KMS-11 (cell line): ENCODE data around the gene HRCT1.

Experiments used
- H2AFZ ChIP-seq: fragments of 200-600 bp; sonication (generic); 2 replicates; pipeline ENCODE4 v1.6.1; 2016; ENCODE audit warnings: antibody characterized with exemption, mixed run types, low read depth
- H3K27ac ChIP-seq: fragments of 200-600 bp; sonication (generic); 2 replicates; pipeline ENCODE4 v1.6.1; 2016; ENCODE audit warnings: mild to moderate bottlenecking, mixed run types
- H3K27me3 ChIP-seq: fragments of 200-600 bp; sonication (generic); 2 replicates; pipeline ENCODE4 v1.6.1; 2017; ENCODE audit warnings: mild to moderate bottlenecking, low read depth, mixed run types, moderate library complexity; ENCODE audit not compliant: insufficient read depth
- H3K36me3 ChIP-seq: fragments of 200-600 bp; sonication (generic); 2 replicates; pipeline ENCODE4 v1.6.1; 2017; ENCODE audit warnings: mild to moderate bottlenecking, mixed run types; ENCODE audit not compliant: insufficient read depth
- H3K4me1 ChIP-seq: fragments of 200-600 bp; sonication (generic); 2 replicates; pipeline ENCODE4 v1.6.1; 2016; ENCODE audit warnings: mild to moderate bottlenecking, low read depth, mixed run types; ENCODE audit not compliant: poor library complexity, severe bottlenecking
- H3K4me2 ChIP-seq: fragments of 200-600 bp; sonication (generic); 2 replicates; pipeline ENCODE4 v1.7.0; 2016; ENCODE audit warnings: mild to moderate bottlenecking, mixed run types
- H3K4me3 ChIP-seq: fragments of 200-600 bp; sonication (generic); IDR thresholded peaks from 2 replicates; pipeline ENCODE4 v1.6.1; 2017; ENCODE audit warnings: low read depth, low read length, mixed read lengths; ENCODE audit not compliant: insufficient read depth
- H3K79me2 ChIP-seq: fragments of 200-600 bp; sonication (generic); 2 replicates; pipeline ENCODE4 v1.6.1; 2016; ENCODE audit warnings: low read depth, mixed run types; ENCODE audit not compliant: insufficient read depth
- H3K9ac ChIP-seq: fragments of 200-600 bp; sonication (generic); 2 replicates; pipeline ENCODE4 v1.6.1; 2016; ENCODE audit warnings: mild to moderate bottlenecking, mixed run types
- H4K20me1 ChIP-seq: fragments of 200-600 bp; sonication (generic); 2 replicates; pipeline ENCODE4 v1.6.1; 2016; ENCODE audit warnings: mild to moderate bottlenecking, mixed run types; ENCODE audit not compliant: insufficient read depth
- CTCF ChIP-seq: fragments of 200-600 bp; sonication (generic); conservative IDR thresholded peaks from 2 replicates; pipeline ENCODE4 v1.6.1; 2017; ENCODE audit warnings: low read depth, mild to moderate bottlenecking, antibody characterized with exemption, low read length, moderate library complexity, mixed read lengths

HRCT1 gene

GRCh38 chr9:35905912-35906679 is at the start of gene HRCT1:
TSS of gene HRCT1 (plus strand) at chr9:35906202. CDS start at chr9:35906288, 86 bp downstream.
- H3K36me3 ChIP-seq = no peaks in the 10 kb centered on the region
- no peak within 1 kb of the TSS for H3K4me2 ChIP-seq
- H2AFZ ChIP-seq = no peak within 1 kb of the TSS
- no peak within 1 kb of the TSS for H3K27ac ChIP-seq
- no peaks in the 10 kb centered on the region for H4K20me1 ChIP-seq
- TF ChIP-seq CTCF = no peak
- peaks cover 16% of the 10 kb centered on the region for H3K4me1 ChIP-seq
- H3K4me3 ChIP-seq = no peak within 1 kb of the TSS
- H3K27me3 ChIP-seq = no peaks in the 10 kb centered on the region
- H3K79me2 ChIP-seq = no peaks in the 10 kb centered on the region
- H3K9ac ChIP-seq = no peak within 1 kb of the TSS

- Histone ChIP-seq H4K20me1 (no peaks in the 10 kb centered on the region), H3K9ac (no peak overlapping the region), H3K4me1 (no peaks in the 10 kb centered on the region), H3K4me2 (no peak overlapping the region), H3K4me3 (no peak overlapping the region), H3K36me3 (no peaks in the 10 kb centered on the region), H3K79me2 (no peaks in the 10 kb centered on the region), H2AFZ (no peak overlapping the region), H3K27me3 (no peaks in the 10 kb centered on the region), H3K27ac (no peak overlapping the region)
- TF ChIP-seq CTCF = no peak
Measured at GRCh38 chr9:35856206-35856605, 49.8 kb upstream of the HRCT1 start.

- no peaks in the 10 kb centered on the region for H4K20me1 ChIP-seq
- H3K4me3 ChIP-seq = no peak overlapping the region
- no peaks in the 10 kb centered on the region for H3K79me2 ChIP-seq
- H3K27me3 ChIP-seq = no peaks in the 10 kb centered on the region
- no peak overlapping the region for H2AFZ ChIP-seq
- H3K9ac ChIP-seq = no peak overlapping the region
- H3K27ac ChIP-seq = no peak overlapping the region
- H3K4me1 ChIP-seq = no peaks in the 10 kb centered on the region
- TF ChIP-seq CTCF = no peak
- H3K36me3 ChIP-seq = no peaks in the 10 kb centered on the region
- no peak overlapping the region for H3K4me2 ChIP-seq
Measured at GRCh38 chr9:35856882-35857281, 49.1 kb upstream of the HRCT1 start.

GRCh38 chr9:35858458-35858857 is 47.5 kb upstream of the HRCT1 start:
- no peak overlapping the region for H3K9ac ChIP-seq
- no peaks in the 10 kb centered on the region for H3K27me3 ChIP-seq
- H3K27ac ChIP-seq = no peak overlapping the region
- H2AFZ ChIP-seq = no peak overlapping the region
- H3K36me3 ChIP-seq = no peaks in the 10 kb centered on the region
- TF ChIP-seq CTCF = no peak
- H3K4me1 ChIP-seq = no peaks in the 10 kb centered on the region
- H4K20me1 ChIP-seq = no peaks in the 10 kb centered on the region
- H3K4me2 ChIP-seq = no peak overlapping the region
- no peaks in the 10 kb centered on the region for H3K79me2 ChIP-seq
- H3K4me3 ChIP-seq = no peak overlapping the region
